D341Med (cell line): ENCODE results near the gene FBXO47.
"Not testable (repeated sequence)": the region's sequence is repeated elsewhere in the genome, so short reads cannot be mapped to it uniquely, and the experiment has no call there.

Experiments
- DNase-seq: peaks from one replicate; pipeline ENCODE4 v3.0.0; 2012; ENCODE audit warnings: low spot score

The FBXO47 gene

DNA sequence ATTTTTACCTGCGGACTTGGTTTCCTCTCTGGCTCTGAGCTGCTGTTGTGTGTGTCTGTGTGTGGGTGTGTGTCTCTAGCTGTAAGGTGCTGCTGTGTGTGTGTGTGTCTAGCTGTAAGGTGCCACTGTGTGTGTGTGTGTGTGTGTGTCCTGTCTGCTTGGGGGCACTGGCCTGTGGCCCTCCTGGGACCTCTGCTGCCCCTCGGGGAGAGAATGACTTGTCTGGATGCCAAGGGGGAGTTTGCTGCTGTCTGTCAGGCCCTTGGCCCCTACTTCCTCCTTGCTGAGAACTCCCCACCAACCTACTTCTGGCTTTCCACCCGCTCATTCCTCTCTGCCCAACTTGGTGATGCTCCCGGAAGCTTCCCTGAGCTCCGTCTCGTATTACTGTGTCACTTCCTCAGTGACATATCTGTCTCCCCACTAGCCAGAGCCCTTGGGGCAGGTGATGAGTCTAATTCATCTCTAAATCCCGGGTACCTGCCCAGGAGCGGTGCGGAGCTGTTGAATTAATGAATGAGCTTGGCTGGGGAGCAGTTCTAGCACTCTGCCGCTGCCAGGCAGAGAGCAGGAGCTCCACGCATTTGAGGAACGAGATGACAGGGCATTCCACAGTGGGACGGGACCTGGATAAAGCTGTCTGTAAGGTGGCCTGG is 45.3 kb downstream of the FBXO47 start:
- DNase-seq: peak; percentile 19

DNA sequence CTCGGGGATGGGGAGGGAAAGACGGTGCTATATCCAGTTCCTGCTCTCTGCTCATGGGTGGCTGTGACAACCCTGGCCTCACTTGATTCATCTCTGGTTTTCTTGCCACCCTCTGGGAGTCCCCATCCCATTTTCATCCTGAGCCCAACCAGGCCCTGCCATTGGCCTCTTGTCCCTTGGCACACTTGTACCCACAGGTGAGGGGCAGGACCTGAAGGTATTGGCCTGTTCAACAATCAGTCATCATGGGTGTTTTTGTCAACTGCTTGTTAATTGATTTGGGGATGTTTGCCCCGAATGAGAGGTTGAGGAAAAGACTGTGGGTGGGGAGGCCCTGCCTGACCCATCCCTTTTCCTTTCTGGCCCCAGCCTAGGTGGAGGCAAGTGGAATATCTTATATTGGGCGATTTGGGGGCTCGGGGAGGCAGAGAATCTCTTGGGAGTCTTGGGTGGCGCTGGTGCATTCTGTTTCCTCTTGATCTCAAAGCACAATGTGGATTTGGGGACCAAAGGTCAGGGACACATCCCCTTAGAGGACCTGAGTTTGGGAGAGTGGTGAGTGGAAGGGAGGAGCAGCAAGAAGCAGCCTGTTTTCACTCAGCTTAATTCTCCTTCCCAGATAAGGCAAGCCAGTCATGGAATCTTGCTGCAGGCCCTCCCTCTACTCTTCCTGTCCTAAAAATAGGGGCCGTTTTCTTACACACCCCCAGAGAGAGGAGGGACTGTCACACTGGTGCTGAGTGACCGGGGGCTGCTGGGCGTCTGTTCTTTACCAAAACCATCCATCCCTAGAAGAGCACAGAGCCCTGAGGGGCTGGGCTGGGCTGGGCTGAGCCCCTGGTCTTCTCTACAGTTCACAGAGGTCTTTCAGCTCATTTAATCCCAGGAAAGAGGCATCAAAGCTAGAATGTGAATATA is 46.6 kb downstream of the FBXO47 start:
- DNase-seq: no peak

GRCh38 chr17:38919316-38920078 is 47.7 kb downstream of the FBXO47 start:
- no peak for DNase-seq

DNA sequence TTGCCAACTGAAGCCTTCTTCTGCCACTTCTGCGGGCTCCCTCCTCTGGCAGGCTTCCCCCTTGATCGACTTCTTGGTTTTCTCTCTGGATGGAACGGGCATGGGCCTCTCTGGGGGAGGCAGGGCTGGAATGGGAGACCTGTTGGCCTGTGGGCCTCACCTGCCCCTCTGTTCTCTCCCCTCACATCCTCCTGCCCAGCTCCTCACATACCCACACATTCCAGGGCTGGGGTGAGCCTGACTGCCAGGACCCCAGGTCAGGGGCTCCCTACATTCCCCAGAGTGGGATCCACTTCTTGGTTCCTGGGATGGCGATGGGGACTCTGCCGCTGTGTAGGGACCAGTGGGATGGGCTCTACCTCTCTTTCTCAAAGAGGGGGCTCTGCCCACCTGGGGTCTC is 48.3 kb downstream of the FBXO47 start:
- DNase-seq: no peak

DNA sequence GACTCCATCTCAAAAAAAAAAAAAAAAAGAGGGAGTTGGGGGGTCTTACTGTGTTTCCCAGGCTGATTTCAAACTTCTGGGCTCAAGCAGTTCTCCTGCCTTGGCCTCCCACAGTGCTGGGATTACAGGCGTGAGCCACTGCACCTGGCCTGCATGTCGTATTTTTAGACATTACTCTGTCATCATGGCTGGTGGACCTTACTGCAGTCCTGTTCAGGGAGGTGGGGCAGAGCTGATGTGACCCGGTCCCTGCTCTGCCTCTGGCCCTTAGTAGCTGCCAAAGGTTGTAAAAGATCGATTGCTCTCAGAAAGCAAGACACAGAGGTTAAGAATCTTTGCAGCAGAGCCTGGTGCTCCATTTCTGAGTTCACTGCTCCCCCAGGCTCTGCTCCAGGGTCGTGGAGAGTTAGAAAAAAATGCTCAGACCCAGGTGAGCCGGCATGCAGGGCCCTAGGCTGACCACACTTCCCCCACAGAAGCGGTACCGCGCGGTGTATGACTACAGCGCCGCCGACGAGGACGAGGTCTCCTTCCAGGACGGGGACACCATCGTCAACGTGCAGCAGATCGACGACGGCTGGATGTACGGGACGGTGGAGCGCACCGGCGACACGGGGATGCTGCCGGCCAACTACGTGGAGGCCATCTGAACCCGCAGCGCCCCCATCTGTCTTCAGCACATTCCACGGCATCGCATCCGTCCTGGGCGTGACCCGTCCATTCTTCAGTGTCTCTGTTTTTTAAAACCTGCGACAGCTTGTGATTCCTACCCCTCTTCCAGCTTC is 48.9 kb downstream of the FBXO47 start:
- peak; percentile 58 for DNase-seq

DNA sequence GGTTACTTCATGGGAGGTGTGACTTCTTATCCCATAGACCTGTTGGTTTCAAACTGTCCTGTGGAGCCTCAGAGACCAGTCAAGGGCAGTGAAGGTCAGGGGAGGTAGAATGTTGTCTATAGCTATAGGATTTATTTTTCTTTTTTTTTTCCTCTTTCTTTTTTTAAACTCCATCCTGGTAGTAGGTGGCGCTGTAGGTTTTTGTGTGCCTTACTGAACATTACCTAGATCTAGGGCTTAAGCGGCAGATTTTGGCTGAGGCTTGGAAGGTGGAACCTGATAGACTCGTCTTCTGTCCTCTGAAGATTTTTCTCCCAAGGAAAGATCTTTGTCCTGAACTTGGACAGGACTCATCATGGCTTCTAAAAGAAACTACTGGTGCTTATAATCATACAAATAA is 49.9 kb downstream of the FBXO47 start:
- no peak for DNase-seq

- no peak for DNase-seq
Measured at GRCh38 chr17:38916771-38917170, 50.4 kb downstream of the FBXO47 start.

DNA sequence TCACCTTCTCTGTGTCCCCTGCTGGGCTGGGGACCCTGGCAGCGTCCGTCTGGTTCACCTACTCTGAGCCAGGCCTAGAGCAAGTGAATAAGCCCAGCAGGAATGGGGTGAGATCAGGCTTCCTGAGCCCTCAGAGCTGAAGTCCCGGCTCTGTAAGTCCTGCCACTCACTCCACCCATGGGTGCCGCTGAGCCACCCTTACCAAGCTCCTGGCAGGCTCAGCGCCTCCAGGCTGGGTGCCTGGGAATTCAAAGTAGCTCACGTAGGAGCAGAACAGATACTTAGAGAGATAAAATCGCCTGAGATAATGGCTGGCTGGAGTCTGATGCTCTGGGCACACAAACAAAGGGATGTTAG is 51.6 kb downstream of the FBXO47 start:
- peak; percentile 31 for DNase-seq

DNA sequence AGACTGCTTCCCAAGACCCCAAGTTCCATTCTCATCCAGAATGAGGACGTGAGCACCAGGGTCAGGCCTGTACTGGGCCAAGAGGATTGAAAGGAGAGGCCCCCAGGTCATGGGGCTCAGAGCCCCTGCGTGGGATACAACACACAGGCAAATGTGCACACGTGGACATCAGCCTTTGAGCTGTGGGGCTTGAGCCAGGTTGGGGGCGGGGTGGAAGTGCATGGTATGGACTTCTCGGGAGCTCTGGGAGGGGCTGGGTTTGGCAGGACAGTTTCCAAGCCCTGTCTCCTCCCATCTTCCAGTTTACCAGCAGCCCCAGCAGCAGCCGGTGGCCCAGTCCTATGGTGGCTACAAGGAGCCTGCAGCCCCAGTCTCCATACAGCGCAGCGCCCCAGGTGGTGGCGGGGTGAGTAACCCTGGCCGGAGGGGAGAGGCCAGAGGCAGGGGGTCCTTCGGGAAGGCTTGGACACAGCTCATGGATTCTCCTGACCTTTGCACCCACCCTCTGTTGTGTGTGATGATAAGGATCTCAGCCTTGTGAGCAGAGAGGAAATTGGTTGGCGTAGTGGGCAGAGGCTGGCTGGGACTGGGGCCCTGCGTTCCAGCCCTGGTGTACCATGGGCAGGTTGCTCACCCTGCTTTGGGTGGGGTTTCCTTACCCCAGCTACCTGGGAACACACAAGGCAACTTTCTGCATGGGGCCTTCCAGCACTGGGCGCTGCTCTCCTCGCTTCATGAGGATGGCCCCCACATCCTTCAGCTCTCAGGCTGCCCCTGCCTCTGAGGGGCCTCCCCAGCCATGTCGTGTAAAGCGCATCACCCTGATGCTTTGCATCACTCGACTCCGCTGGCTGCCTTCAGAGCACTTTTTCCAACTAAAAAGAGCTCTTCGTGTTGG is 52.2 kb downstream of the FBXO47 start:
- DNase-seq: peak; percentile 36

GRCh38 chr17:38912221-38912813 is 54.9 kb downstream of the FBXO47 start:
- peak; percentile 69 for DNase-seq

- not testable (repeated sequence) for DNase-seq
Measured at GRCh38 chr17:38911731-38912081, 55.5 kb downstream of the FBXO47 start.

DNA sequence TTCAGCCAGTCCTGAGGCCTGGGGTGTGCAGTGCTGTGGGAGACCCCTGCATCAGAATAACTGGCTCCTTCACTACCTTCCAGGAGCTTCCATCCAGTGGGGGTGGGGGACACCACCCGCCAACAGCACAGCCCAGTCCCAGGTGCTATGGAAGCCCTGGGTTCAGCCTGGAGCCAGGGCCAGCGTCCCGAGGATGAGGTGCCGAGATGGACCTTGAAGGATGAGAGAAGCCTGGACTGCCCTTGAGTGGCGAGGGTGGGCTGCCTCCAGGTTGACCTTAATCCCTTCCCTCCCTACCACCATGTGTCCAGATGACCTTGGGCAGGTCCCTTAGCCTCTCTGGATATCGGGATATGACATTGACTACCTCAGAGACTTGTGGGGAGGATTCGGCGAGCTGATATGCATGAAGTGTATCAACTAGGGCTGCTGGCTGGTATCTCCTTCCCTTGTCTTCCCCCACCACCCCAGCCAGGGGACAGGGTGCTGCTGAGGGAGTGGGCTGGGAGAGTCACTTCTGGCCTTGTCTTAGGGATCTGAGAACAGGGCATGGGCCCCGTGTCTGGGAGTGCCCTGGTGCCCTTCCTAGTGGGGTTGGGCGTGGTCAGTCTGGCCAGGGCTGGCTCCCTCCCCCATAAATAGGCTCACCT is 56.0 kb downstream of the FBXO47 start:
- peak; percentile 45 for DNase-seq

GRCh38 chr17:38910325-38910724 is 56.9 kb downstream of the FBXO47 start:
- DNase-seq: no peak

- DNase-seq: peak; percentile 35
Measured at GRCh38 chr17:38908676-38909181, 58.5 kb downstream of the FBXO47 start.

DNA sequence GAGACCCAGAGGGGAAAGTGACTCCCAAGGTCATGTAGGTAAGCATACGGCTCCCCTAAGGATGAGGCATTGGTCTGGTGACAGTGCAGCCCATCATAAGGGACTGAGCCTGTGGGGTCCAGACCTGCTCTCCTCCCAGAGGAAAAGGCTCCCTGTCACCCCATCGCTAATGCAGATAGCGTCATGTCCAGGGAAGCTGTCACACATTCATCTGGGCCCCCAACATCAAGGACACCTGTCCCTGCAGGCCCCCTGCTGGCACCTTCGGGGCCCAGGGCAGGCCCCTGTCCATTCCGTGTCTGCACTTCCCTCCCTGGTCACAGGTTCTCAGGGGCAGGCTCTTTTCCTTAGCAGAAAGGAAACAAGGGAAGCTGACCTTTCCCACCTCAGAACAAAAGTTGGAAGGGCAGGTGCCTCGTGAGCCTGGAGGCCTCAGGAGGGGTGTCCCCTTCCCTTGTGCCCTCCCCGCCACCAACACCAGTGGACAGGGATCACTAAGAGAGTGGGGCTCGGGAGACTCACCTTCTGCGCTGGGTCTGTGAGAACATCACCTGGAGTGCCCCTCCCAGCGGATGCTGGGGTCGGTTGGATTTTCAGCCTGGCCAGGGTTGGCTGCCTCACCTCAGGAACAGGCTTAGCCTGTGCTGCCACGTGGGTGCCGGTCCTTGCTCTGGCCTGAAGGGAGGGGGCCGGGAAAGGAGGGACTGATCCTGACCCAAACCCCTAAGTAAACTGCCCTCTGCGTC is 59.1 kb downstream of the FBXO47 start:
- peak; percentile 41 for DNase-seq

DNA sequence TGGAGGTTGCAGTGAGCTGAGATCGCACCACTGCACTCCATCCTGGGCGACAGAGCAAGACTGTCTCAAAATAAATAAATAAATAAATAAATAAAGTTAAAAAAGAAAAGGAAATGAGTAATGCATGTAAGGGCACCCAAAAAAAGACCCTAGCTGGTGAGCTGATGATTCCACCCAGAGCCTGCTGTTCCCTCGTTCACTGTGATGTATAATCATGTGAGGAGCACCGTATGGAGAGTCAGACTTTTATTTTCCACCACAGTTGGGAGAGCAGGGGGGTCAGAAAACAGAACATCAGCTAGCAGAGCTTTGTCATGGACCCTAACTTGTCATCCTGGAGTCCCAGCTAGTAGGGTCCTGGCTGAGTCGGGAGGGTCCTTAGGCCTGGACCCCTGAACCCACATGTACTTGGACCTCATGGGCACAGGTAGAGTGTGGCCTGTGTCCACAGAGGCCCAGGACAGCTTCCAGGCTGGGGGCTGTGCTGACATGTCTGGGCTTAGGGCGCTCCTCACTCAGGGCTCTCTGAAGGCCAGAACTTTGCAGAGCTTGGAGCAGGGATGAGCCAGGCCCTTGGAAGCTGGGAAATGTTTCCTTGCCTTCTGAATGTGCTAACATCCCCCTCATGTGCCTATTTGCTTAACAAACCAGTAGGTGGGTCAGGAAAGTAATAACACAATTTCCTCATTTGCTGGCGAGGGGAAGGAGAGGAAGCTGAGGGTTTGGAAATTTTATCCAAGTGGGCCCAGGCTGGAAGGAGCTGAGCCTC is 60.6 kb downstream of the FBXO47 start:
- peak; percentile 30 for DNase-seq

GRCh38 chr17:38905375-38905774 is 61.8 kb downstream of the FBXO47 start:
- DNase-seq: no peak

DNA sequence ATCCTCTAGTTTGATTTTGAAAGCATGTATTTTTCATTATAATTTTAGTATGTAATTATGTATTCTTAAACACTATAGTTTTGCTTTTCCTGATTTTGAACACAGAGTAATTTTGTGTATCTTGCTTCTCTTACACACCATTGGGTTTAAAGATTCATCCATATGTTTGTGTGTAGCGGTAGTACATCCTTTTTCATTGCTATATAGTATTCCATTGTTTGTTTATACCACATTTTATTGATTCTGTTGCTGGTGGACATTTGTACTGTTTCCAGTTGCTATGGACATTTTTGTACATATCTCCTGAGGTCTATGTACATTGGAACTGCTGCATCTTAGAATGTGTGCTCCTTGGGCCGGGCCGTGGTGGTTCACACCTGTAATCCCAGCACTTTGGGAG is 62.3 kb downstream of the FBXO47 start:
- DNase-seq: no peak
